Measurements from ENCODE around the gene UBAC2. TPM values are rescaled to one million over a fixed set of nuclear protein-coding genes. Genes with fewer than 3 reads are reported as not detected.

The UBAC2 gene, protein sequence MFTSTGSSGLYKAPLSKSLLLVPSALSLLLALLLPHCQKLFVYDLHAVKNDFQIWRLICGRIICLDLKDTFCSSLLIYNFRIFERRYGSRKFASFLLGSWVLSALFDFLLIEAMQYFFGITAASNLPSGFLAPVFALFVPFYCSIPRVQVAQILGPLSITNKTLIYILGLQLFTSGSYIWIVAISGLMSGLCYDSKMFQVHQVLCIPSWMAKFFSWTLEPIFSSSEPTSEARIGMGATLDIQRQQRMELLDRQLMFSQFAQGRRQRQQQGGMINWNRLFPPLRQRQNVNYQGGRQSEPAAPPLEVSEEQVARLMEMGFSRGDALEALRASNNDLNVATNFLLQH
- total RNA-seq = 10 to 100 TPM; 74.2 to 75.3 TPM
- total RNA-seq = 62.0 to 67.2 reads per million in 2 donors

DNA sequence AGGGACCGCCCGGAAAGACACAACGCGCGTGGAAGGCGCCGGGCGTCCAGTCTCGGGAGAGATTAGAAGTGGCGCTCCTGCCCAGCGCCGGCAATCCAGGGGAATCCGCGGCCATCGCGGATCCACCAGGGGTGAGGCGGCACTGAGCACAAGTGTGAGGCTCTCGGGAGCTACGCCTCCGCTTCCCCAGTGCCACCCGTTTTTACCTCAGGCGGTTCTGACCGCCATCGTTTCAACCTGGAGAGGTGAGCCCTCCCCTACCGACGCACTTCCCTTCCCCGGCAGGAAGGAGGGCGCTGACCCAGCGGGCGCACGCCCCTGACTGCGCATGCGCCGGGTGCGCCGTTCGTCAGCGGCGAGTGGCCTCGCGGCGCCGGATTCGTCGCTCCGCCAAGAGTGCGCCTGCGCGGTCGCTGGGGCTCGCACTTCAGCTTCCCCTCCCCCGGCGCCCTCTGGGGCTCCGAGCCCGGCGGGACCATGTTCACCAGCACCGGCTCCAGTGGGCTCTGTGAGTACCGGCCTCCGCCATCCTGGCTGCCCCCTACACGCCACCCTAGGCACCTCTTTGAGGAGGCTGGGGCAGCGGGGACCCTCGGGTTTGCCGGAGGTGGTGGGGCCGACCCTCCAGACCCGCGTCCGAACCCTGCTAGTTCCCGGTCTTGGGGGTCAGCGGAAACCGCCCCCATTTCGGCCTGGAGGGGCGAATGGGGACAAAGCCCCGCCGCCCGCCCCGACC is at the start of gene UBAC2:
Gene UBAC2 (plus strand): TSS at position 423 of the 736 bp plus-strand sequence. CDS start 55 bp downstream, at position 478.
- peak; percentile 83 for ATAC-seq
- Mint-ChIP-seq H3K4me1 (peaks cover 47% of the 10 kb centered on the region), H3K27me3 (no peaks in the 10 kb centered on the region), H3K27ac (peak within 1 kb of the TSS; percentile 99), H3K4me3 (peak within 1 kb of the TSS; percentile 99), H3K36me3 (ENCODE audit: low read depth) (peaks cover 5% of the 10 kb centered on the region)
- peak; percentile 98 to 99 (median 98) for DNase-seq
- no peaks in the 10 kb centered on the region for H3K9me3 ChIP-seq (ENCODE audit: control insufficient read depth, low read length, poor library complexity, severe bottlenecking)

DNA sequence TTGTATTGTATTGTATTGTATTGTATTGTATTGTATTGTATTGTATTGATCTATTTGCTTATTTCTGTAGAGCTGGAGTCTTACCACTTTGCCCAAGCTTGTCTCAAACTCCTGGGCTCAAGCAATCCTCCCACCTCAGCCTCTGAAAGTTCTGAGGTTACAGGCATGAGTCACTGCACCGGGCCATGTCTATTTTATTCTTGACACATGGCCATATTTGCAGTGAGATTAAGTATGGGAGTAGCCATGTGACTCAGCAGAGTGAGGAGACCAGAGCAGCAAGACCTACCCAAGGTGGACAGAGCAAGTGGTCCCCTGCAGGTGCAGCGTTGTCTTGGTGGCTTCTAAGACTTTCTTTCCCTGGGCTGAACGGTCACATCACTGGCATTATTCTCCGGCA is 49.1 kb upstream of the UBAC2 start:
- Mint-ChIP-seq H3K4me3 (no peak overlapping the region), H3K27me3 (no peaks in the 10 kb centered on the region), H3K4me1 (peaks cover 7% of the 10 kb centered on the region), H3K36me3 (ENCODE audit: low read depth) (peaks cover 5% of the 10 kb centered on the region), H3K27ac (no peak overlapping the region)
- ATAC-seq = no peak
- H3K9me3 ChIP-seq (ENCODE audit: control insufficient read depth, low read length, poor library complexity, severe bottlenecking) = no peaks in the 10 kb centered on the region
- DNase-seq = no peak

DNA sequence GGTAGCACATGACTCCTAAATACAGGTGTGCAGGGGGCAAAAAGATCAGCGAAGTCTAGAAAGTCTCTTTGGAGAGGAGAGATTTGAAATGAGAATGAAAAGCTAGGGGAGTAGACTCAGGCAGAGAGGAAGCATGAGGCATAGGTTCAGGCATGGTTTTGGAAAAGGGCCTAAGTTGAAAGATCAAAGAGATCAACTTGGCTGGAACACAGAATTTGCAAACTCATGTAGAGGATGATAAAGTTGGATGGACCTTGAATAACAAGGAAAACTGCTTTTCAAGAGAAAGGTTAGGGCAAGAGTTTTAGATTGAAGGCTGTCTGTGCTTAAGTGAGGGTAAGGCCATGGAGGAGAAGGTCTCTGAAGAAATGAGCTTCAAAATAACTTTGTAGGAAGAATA is 47.4 kb upstream of the UBAC2 start:
- Mint-ChIP-seq H3K4me1 (peaks cover 7% of the 10 kb centered on the region), H3K36me3 (ENCODE audit: low read depth) (peaks cover 5% of the 10 kb centered on the region), H3K27ac (no peak overlapping the region), H3K4me3 (no peak overlapping the region), H3K27me3 (no peaks in the 10 kb centered on the region)
- H3K9me3 ChIP-seq (ENCODE audit: control insufficient read depth, low read length, poor library complexity, severe bottlenecking) = no peaks in the 10 kb centered on the region
- ATAC-seq (no peak), DNase-seq (no peak)

DNA sequence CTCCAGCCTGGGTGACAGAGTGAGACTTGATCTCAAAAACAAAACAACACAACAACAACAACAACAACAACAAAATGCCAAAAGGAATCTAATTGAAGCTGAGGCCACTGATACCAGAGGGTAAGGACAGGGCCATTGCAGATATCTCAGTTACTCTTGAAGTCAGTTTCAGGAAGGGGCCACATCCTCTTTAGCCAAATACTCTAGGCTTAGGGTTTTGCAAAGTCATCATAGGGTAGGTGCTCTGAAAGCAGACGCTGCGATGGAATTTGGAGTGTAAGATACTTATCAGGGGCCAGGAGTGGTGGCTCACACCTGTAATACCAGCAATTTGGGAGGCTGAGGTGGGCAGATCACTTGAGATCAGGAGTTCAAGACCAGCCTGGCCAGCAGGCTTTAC is 46.6 kb upstream of the UBAC2 start:
- H3K9me3 ChIP-seq (ENCODE audit: control insufficient read depth, low read length, poor library complexity, severe bottlenecking) = no peaks in the 10 kb centered on the region
- ATAC-seq (no peak), DNase-seq (no peak)
- H3K4me3 Mint-ChIP-seq = no peak overlapping the region
- no peak overlapping the region for H3K27ac Mint-ChIP-seq
- H3K27me3 Mint-ChIP-seq = peaks cover 7% of the 10 kb centered on the region
- peaks cover 5% of the 10 kb centered on the region for H3K4me1 Mint-ChIP-seq
- peaks cover 7% of the 10 kb centered on the region for H3K36me3 Mint-ChIP-seq (ENCODE audit: low read depth)

DNA sequence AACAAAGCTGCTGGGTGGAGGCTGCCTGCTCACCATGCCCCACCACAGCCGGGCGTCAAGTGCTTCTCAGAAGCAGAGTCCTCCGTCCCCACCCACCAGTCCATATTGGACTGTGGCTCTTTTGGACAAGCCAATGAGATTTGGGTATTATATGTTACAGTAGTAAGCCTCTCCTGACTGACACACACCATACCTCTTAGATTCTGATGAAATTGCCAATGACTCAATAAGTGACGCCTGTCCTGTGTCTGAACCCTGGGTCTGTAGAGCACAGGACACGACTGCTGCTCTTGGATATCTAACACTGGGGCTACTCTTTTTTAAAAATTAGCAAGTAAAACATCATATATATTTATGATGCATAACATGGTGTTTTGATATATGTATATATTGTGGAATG is 44.8 kb upstream of the UBAC2 start:
- H3K9me3 ChIP-seq (ENCODE audit: control insufficient read depth, low read length, poor library complexity, severe bottlenecking) = no peaks in the 10 kb centered on the region
- Mint-ChIP-seq H3K27ac (no peak overlapping the region), H3K4me3 (no peak overlapping the region), H3K4me1 (peaks cover 7% of the 10 kb centered on the region), H3K36me3 (ENCODE audit: low read depth) (peaks cover 13% of the 10 kb centered on the region), H3K27me3 (peaks cover 24% of the 10 kb centered on the region)
- ATAC-seq = no peak
- no peak for DNase-seq

DNA sequence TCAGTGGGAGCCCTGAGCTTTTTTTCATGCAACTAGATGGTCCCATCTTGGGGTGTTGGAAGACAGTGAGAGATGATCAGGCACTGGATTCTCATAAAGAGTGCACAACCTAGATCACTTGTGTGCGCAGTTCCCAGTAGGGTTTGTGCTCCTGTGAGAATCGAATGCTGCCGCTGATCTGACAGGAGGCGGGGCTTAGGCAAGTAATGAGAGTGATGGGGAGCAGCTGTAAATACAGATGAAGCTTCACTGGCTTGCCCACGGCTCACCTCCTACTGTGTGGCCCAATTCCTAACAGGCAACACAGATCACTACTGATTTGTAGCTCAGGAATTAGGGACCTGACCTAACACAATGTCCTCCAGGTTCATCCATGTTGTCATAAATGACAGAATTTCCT is 43.6 kb upstream of the UBAC2 start:
- Mint-ChIP-seq H3K27me3 (peaks cover 26% of the 10 kb centered on the region), H3K36me3 (ENCODE audit: low read depth) (peaks cover 13% of the 10 kb centered on the region), H3K4me1 (peaks cover 5% of the 10 kb centered on the region), H3K27ac (no peak overlapping the region), H3K4me3 (no peak overlapping the region)
- no peaks in the 10 kb centered on the region for H3K9me3 ChIP-seq (ENCODE audit: control insufficient read depth, low read length, poor library complexity, severe bottlenecking)
- no peak for ATAC-seq
- DNase-seq = no peak

DNA sequence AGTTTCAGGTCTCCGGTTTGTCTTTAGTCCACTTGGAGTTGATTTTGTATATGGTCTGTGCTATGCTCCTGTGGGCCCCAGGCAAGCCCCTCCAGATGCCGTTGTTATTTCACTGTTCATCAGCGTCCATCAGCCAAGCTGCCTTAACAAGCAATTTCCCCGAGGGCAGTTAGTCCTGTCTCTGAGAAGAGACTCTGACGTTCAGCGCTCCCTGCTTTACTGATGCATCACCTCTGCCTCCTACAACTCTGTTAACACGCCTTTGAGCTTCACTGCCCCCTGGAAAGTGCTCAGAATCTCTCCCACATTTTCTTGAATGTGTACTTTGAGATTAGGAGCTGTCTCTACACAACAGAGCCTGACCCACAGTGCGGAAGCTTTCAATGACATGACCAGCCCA is 41.8 kb upstream of the UBAC2 start:
- Mint-ChIP-seq H3K27ac (no peak overlapping the region), H3K4me1 (peaks cover 5% of the 10 kb centered on the region), H3K36me3 (ENCODE audit: low read depth) (peaks cover 8% of the 10 kb centered on the region), H3K27me3 (peaks cover 26% of the 10 kb centered on the region), H3K4me3 (no peak overlapping the region)
- ATAC-seq = no peak
- no peak for DNase-seq
- H3K9me3 ChIP-seq (ENCODE audit: control insufficient read depth, low read length, poor library complexity, severe bottlenecking) = no peaks in the 10 kb centered on the region

DNA sequence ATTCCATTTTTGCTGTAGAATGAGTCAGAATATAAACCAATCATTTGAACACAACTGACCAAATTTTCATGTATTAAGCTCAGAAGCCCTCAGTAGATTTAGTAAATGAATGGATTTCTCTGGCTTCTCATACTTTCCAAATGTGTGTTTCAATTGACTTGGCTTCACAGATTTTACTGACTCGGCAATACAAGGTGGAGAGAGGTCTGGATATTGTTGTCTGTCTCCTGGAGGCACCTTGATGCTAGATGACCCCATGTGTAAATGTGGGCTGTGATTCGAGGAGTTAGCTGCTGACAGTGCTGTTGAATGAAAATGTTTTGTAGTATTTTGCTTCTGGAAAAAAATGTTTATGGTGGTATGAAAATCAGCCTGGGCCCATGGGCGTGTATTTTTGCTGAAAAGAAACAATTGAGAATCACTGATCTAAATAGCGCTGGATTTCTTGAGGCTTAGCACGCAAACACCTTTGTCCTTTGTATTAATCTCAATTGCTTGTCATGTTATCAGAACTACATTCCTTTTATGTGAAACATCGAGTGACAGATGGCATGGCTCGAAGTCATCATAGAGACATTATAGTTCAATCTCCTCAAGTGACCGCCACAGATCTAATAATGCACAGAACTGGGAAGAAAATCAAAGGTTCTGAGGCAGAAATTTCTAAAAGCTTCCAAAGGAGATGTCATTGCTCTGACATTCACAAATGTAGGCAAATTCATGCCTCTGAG is 41.2 kb upstream of the UBAC2 start:
- H3K9me3 ChIP-seq (ENCODE audit: control insufficient read depth, low read length, poor library complexity, severe bottlenecking) = no peaks in the 10 kb centered on the region
- Mint-ChIP-seq H3K4me1 (peaks cover 5% of the 10 kb centered on the region), H3K27me3 (peaks cover 26% of the 10 kb centered on the region), H3K27ac (no peak overlapping the region), H3K36me3 (ENCODE audit: low read depth) (peaks cover 8% of the 10 kb centered on the region), H3K4me3 (no peak overlapping the region)
- DNase-seq = no peak
- ATAC-seq = no peak

DNA sequence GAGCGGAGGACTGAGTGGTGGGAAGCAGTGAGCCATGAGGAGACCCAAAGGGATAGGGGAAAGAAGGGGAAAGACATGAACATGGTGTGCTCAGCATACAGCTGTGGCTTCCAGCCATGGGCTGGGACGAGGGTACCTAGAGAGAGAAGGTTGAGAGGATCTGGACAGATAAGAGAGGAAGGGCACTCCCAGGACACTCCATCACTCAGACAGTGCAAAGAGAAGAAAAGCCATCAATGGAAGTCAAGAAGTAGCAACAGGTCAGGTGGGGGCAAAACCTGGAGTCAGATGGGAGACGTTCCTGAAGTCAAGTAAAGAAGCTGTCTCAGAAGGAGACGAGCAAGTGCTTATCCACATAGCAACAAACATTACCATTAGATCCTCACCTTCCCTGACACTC is 40.2 kb upstream of the UBAC2 start:
- Mint-ChIP-seq H3K27ac (no peak overlapping the region), H3K4me1 (peaks cover 5% of the 10 kb centered on the region), H3K36me3 (ENCODE audit: low read depth) (peaks cover 8% of the 10 kb centered on the region), H3K4me3 (no peak overlapping the region), H3K27me3 (peaks cover 26% of the 10 kb centered on the region)
- DNase-seq (no peak), ATAC-seq (no peak)
- H3K9me3 ChIP-seq (ENCODE audit: control insufficient read depth, low read length, poor library complexity, severe bottlenecking) = no peaks in the 10 kb centered on the region

DNA sequence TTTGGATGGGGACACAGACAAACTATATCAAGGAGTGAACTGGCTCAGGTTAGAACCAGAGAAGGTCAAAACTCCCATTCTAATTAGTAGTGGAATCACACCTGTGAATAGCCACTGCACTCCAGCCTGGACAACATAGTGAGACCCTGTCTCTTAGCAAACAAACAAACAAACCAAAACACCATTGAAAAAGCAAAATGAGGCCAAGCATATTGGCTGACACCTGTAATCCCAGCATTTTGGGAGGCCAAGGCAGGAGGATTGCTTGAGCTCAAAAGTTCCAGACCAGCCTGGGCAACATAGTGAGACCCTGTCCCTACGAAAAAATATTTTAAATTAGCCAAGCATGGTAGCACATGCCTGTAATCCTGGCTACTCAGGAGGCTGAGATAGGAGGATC is 39.1 kb upstream of the UBAC2 start:
- H3K9me3 ChIP-seq (ENCODE audit: control insufficient read depth, low read length, poor library complexity, severe bottlenecking) = no peaks in the 10 kb centered on the region
- Mint-ChIP-seq H3K36me3 (ENCODE audit: low read depth) (peaks cover 8% of the 10 kb centered on the region), H3K4me3 (no peak overlapping the region), H3K27me3 (peaks cover 26% of the 10 kb centered on the region), H3K4me1 (peaks cover 5% of the 10 kb centered on the region), H3K27ac (no peak overlapping the region)
- no peak for ATAC-seq
- no peak for DNase-seq

DNA sequence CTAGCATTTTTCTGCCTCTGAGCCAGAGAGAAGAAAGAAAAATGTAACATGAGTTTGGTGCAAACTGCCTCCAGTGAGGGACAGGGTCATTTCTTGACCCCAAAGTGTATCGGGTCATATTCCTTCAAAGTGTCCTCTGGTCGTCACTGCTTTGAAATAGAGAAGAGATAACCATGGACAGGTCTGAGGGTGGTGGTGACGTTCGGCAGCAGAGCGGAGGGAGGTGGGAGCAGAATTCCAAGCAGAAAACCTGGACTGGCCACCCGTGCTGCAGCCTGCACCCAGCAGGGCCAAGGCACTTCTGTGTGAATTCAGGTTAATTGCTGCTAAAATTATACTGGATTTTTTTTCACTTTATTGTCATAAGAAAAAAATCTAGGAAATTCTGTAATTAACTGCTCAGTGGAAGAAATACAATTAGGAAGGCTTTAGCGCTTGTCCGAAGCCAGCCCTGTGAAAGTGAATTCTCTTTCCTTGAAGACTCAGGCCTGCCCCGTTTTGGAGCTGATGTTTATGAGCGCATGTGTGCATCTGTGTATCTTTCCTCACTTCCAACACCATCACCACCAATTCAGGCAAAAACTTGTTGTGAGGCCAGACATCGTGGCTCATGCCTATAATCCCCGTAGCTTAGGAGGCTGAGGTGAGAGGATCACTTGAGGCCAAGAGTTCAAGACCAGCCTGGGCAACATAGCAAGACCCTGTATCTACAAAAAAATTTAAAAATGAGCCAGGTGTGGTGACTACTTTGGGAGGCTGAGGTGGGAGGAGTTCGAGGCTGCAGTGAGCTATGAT is 37.9 kb upstream of the UBAC2 start:
- H3K9me3 ChIP-seq (ENCODE audit: control insufficient read depth, low read length, poor library complexity, severe bottlenecking) = no peaks in the 10 kb centered on the region
- Mint-ChIP-seq H3K4me1 (peaks cover 5% of the 10 kb centered on the region), H3K36me3 (ENCODE audit: low read depth) (peaks cover 8% of the 10 kb centered on the region), H3K27me3 (peaks cover 26% of the 10 kb centered on the region), H3K27ac (peak overlapping the region; percentile 2), H3K4me3 (no peak overlapping the region)
- ATAC-seq (no peak), DNase-seq (no peak)

DNA sequence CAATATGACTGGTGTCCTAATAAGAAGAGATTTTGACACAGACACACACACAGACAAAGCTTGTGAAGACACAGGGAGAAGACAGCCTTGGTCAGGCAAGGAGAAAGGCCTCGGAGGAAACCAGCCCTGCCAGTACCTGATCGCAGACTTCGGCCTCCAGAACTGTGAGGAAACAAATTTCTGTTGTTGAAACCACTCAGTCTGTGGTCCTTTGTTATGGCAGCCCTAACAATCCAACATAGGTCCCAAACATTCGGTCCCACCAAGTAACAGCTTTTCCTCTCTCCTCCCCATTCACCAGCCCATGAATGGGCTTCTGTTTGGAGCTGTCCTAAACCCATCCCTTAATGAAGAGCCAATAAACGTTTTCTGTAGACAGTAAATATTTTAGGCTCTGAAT is 36.4 kb upstream of the UBAC2 start:
- no peak for DNase-seq
- H3K4me1 Mint-ChIP-seq = peaks cover 5% of the 10 kb centered on the region
- peaks cover 6% of the 10 kb centered on the region for H3K36me3 Mint-ChIP-seq (ENCODE audit: low read depth)
- H3K4me3 Mint-ChIP-seq = no peak overlapping the region
- no peaks in the 10 kb centered on the region for H3K9me3 ChIP-seq (ENCODE audit: control insufficient read depth, low read length, poor library complexity, severe bottlenecking)
- no peak overlapping the region for H3K27ac Mint-ChIP-seq
- ATAC-seq = no peak
- H3K27me3 Mint-ChIP-seq = peaks cover 18% of the 10 kb centered on the region
